Measurements from ENCODE around the gene TEX28. TPM values are rescaled to one million over a fixed set of nuclear protein-coding genes. Genes with fewer than 3 reads are reported as not detected.

Gene TEX28
- total RNA-seq, 4 donors from 2014 or later: not detected

- no peak for ATAC-seq (ENCODE audit: low FRiP score)
- TF ChIP-seq CTCF (IDR thresholded peaks at IDR 0.05): no peak
- DNase-seq (ENCODE audit: low spot score): no peak
Observed at GRCh38 chrX:154321152-154321551, 26.2 kb upstream of the TEX28 start.

GRCh38 chrX:154320406-154320805 is 25.5 kb upstream of the TEX28 start:
- TF ChIP-seq CTCF (IDR thresholded peaks at IDR 0.05): no peak
- ATAC-seq (ENCODE audit: low FRiP score) (no peak), DNase-seq (ENCODE audit: low spot score) (no peak)

- no peak for ATAC-seq (ENCODE audit: low FRiP score)
- TF ChIP-seq CTCF (IDR thresholded peaks at IDR 0.05): no peak
Observed at GRCh38 chrX:154317391-154317995, 22.6 kb upstream of the TEX28 start.

GRCh38 chrX:154315416-154315815 is 20.5 kb upstream of the TEX28 start:
- ATAC-seq (ENCODE audit: low FRiP score) (no peak), DNase-seq (ENCODE audit: low spot score) (no peak)
- no peak for TF ChIP-seq CTCF (IDR thresholded peaks at IDR 0.05)

More at GRCh38 chrX:154317391-154317995, 22.6 kb upstream of the TEX28 start:
- DNase-seq (ENCODE audit: low spot score): no peak

GRCh38 chrX:154313147-154313546 is 18.2 kb upstream of the TEX28 start:
- ATAC-seq (ENCODE audit: low FRiP score) (no peak), DNase-seq (ENCODE audit: low spot score) (no peak)
- no peak for TF ChIP-seq CTCF (IDR thresholded peaks at IDR 0.05)

DNA sequence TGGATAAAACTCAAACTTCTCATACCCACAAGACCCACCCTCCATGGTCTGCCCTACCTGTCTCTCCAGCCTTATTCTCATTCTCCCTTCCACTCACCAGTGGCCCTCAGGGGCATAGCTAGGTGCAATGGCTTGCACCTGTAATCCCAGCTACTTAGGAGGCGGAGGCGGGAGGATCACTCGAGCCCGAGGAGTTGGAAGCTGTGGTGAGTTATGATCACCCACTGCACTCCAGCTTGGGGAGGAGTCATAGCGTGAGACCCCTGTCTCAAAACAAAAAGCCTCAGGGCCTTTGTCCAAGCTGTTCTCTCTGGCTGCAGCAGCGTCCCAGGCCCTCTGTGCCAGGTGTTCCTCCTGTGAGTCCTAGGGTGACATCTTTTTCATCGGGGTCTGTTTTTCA is 17.2 kb upstream of the TEX28 start:
- DNase-seq (ENCODE audit: low spot score): no peak
- TF ChIP-seq CTCF (IDR thresholded peaks at IDR 0.05): no peak
- ATAC-seq (ENCODE audit: low FRiP score): no peak

All from omental fat pad (tissue), 4 donors.